ENCODE results near the gene ADGRL2.

- TF ChIP-seq CTCF (IDR thresholded peaks at IDR 0.05) (no peak), EZH2 (IDR thresholded peaks at IDR 0.05) (no peak)
Measured at GRCh38 chr1:81920886-81921285, 120.2 kb downstream of the ADGRL2 start.

Measured in neural progenitor cell (in vitro differentiated cells).